Activated naive CD4-positive, alpha-beta T cell treated with anti-CD3 and anti-CD28 coated beads, Interleukin-2, amount 50 U/mL, for 72 hours (primary cell): ENCODE data around the gene TCTN2. TPM values are rescaled to one million over a fixed set of nuclear protein-coding genes. Genes with fewer than 3 reads are reported as not detected.

Experiments used
- ATAC-seq, 2 donors: fragments of 150-1000 bp; cut with Tn5 transposase; 2 replicates each; pipeline ENCODE4 v1.10.0; 2021; ENCODE audit warnings: mild to moderate bottlenecking in 2 of 2, moderate library complexity in 2 of 2
- DNase-seq, 2 donors: peaks; one replicate each; pipeline ENCODE4 v3.0.0; 2021 to 2022; ENCODE audit warnings: low spot score in 2 of 2
- H3K27ac Mint-ChIP-seq, 2 donors: one replicate each; pipeline ENCODE4 v1.8.0; 2022; ENCODE audit warnings: mild to moderate bottlenecking in 2 of 2, mixed read lengths in 2 of 2
- H3K36me3 Mint-ChIP-seq, 2 donors: one replicate each; pipeline ENCODE4 v1.8.0; 2022; ENCODE audit warnings: mixed read lengths in 2 of 2
- H3K9me3 Mint-ChIP-seq, 2 donors: one replicate each; pipeline ENCODE4 v1.8.0; 2022; ENCODE audit warnings: mixed read lengths in 2 of 2
- total RNA-seq, 2 donors: library from RNA; stranded (reverse); gene quantifications; one replicate each; pipeline ENCODE4 v1.2.3, GENCODE V29; 2022

TCTN2 gene
- total RNA-seq, 2 donors from 2014 or later = 4.3 to 6.6 TPM

- peak; percentile 46 to 58 for ATAC-seq
- Mint-ChIP-seq H3K9me3 (no peaks in the 10 kb centered on the region), H3K36me3 (peaks cover 15 to 26% of the 10 kb centered on the region in 2 donors), H3K27ac (peak overlapping the region; percentile 89 to 97)
- DNase-seq = no peak
Measured at GRCh38 chr12:123720141-123720814, 49.4 kb downstream of the TCTN2 start.

DNA sequence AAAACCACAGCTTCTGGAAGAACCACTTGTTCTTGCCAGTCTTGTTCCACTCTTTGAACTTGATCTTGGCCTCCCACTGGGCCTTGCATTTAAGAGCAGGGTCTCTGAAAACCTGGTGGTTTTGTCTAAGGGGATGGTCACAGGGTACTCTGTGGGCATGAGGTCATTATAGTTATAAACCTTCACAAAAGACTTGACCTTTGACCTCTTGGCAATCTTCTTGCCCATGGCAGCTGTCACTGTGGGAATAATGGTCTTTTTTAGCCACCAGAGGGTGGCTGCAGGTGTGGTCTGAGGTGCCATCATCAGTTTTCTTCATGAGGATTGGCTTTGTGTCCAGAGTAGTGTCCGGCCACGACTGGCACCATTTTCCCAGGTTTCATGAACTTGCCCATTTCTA is 50.3 kb downstream of the TCTN2 start:
- DNase-seq (no peak), ATAC-seq (no peak)
- peaks cover 18 to 26% of the 10 kb centered on the region in 2 donors for H3K36me3 Mint-ChIP-seq
- no peaks in the 10 kb centered on the region for H3K9me3 Mint-ChIP-seq
- H3K27ac Mint-ChIP-seq = peak overlapping the region; percentile 27 to 89

DNA sequence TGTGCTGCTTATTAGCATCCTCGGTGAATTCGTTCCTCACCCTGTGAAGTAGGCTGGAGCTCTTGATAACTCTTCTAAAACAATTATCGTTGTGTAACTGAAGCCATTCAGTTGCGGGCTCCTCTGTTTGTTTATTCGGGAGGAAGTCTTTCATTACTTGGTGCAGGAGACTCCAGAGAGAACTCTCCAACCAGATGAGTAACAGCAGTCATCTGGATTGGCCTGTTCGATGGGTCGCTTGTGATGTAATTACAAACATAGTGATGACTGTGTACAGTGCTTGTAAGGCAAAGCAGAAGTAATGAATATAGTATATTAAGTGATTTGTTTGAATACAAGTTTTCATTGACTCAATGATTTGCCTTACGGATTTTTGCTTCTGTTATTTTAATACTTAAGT is 52.1 kb downstream of the TCTN2 start:
- DNase-seq (no peak), ATAC-seq (no peak)
- Mint-ChIP-seq H3K27ac (peak overlapping the region in 1 of 2 donors; percentile 22), H3K9me3 (no peaks in the 10 kb centered on the region), H3K36me3 (peaks cover 22 to 32% of the 10 kb centered on the region in 2 donors)

DNA sequence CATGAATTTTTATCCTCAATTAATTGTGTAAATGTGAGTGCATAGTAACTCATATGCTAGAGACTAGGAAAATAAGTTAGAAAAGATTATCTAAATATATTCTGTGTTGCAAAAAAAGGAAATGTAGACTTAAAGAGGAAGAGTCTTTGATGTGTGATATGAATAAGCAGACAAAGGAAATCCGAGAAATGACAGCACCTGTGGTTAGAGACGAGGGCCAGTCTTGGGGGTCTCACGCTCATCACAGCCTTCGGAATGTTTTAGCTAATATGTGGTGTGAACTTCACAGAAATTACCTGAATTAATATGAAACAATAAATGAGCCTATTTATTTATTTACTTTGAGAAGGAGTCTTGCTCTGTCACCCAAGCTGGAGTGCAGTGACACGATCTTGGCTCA is 52.9 kb downstream of the TCTN2 start:
- ATAC-seq (peak; percentile 30 to 57), DNase-seq (no peak)
- H3K27ac Mint-ChIP-seq = peak overlapping the region; percentile 39 to 77
- peaks cover 28 to 39% of the 10 kb centered on the region in 2 donors for H3K36me3 Mint-ChIP-seq
- H3K9me3 Mint-ChIP-seq = no peaks in the 10 kb centered on the region

DNA sequence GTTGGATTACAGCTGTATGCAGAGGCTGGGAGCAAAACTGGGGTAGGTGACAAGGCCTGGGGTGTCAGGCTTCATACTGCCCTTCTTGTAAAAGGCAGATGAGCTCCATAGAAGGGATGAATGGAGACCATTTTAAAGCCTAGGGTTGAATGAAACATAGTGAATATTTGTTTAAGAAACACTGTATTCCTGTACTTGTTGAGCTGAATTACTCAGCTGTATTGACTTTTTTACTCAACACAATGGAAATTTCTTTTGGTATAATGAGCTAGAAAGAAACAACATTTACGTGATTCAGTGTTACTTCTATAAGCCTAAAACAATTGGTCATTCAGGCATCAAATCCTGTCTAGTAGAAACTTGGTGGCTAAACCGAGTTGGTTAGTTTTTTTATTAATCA is 55.3 kb downstream of the TCTN2 start:
- peak overlapping the region in 1 of 2 donors; percentile 91 for H3K27ac Mint-ChIP-seq
- peak; percentile 36 to 77 for ATAC-seq

GRCh38 chr12:123726962-123727361 is 56.0 kb downstream of the TCTN2 start:
- peak overlapping the region in 1 of 2 donors; percentile 37 for H3K27ac Mint-ChIP-seq
- DNase-seq (no peak), ATAC-seq (no peak)
- H3K36me3 Mint-ChIP-seq = peaks cover 31 to 42% of the 10 kb centered on the region in 2 donors
- H3K9me3 Mint-ChIP-seq = no peaks in the 10 kb centered on the region

More for the DNA sequence above, 55.3 kb downstream of the TCTN2 start:
- Mint-ChIP-seq H3K9me3 (no peaks in the 10 kb centered on the region), H3K36me3 (peaks cover 29 to 48% of the 10 kb centered on the region in 2 donors)
- no peak for DNase-seq

GRCh38 chr12:123727878-123728277 is 57.0 kb downstream of the TCTN2 start:
- DNase-seq (no peak), ATAC-seq (no peak)
- peaks cover 36 to 45% of the 10 kb centered on the region in 2 donors for H3K36me3 Mint-ChIP-seq
- no peaks in the 10 kb centered on the region for H3K9me3 Mint-ChIP-seq
- H3K27ac Mint-ChIP-seq = peak overlapping the region; percentile 37 to 65

DNA sequence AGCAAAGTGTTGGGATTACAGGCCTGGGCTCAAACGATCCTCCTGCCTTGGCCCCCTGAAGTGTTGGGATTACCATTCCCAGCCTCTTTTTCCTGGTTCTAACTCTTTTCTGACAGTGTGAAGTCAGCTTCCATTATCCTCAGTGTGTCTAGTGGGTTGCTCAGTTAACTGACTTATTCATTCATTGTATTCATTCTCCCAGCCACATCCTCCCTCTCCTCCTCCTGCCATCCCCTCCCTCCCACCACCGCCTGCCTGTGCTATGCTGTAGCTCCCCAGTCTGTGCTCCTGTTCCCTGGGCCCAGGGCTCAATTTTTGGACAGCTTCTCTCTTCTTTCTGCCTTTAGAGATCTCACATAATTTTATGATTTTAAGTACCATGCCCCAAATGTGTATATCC is 60.7 kb downstream of the TCTN2 start:
- peaks cover 48 to 58% of the 10 kb centered on the region in 2 donors for H3K36me3 Mint-ChIP-seq
- ATAC-seq = no peak
- DNase-seq = no peak
- H3K27ac Mint-ChIP-seq = peak overlapping the region; percentile 30 to 76
- H3K9me3 Mint-ChIP-seq = no peaks in the 10 kb centered on the region

- peaks cover 51 to 59% of the 10 kb centered on the region in 2 donors for H3K36me3 Mint-ChIP-seq
- H3K9me3 Mint-ChIP-seq = no peaks in the 10 kb centered on the region
- ATAC-seq (no peak), DNase-seq (no peak)
- peak overlapping the region; percentile 30 to 76 for H3K27ac Mint-ChIP-seq
Measured at GRCh38 chr12:123732251-123732650, 61.3 kb downstream of the TCTN2 start.

GRCh38 chr12:123733229-123733628 is 62.3 kb downstream of the TCTN2 start:
- peak overlapping the region; percentile 12 to 88 for H3K27ac Mint-ChIP-seq
- peak; percentile 59 to 73 for ATAC-seq
- no peaks in the 10 kb centered on the region for H3K9me3 Mint-ChIP-seq
- H3K36me3 Mint-ChIP-seq = peaks cover 50 to 57% of the 10 kb centered on the region in 2 donors
- no peak for DNase-seq

DNA sequence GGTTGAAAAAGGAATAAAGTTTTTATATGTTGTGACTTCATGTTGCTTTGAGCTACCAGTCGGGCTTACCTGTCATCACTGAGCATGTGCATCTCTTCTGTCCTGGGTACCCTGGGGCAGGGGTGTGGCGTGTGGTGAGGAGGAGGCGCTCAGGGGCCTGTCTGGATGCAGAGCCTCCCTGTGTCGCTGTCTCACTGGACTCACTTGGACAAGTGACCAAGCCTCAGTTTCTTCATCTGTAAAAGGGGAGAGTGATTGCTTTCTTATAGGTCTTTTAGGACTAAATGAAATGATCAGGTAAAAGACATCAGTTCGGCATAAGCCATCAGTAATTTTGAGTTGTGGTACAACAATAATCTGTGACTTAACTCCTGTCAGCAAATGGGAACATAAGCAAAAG is 63.4 kb downstream of the TCTN2 start:
- Mint-ChIP-seq H3K27ac (peak overlapping the region in 1 of 2 donors; percentile 70), H3K36me3 (peaks cover 44 to 51% of the 10 kb centered on the region in 2 donors), H3K9me3 (no peaks in the 10 kb centered on the region)
- ATAC-seq (no peak), DNase-seq (no peak)

- Mint-ChIP-seq H3K36me3 (peaks cover 35 to 60% of the 10 kb centered on the region in 2 donors), H3K27ac (peak overlapping the region; percentile 75 to 85), H3K9me3 (no peaks in the 10 kb centered on the region)
- no peak for DNase-seq
- peak in 1 of 2 donors; percentile 76 for ATAC-seq
Measured at GRCh38 chr12:123741937-123742572, 71.1 kb downstream of the TCTN2 start.

DNA sequence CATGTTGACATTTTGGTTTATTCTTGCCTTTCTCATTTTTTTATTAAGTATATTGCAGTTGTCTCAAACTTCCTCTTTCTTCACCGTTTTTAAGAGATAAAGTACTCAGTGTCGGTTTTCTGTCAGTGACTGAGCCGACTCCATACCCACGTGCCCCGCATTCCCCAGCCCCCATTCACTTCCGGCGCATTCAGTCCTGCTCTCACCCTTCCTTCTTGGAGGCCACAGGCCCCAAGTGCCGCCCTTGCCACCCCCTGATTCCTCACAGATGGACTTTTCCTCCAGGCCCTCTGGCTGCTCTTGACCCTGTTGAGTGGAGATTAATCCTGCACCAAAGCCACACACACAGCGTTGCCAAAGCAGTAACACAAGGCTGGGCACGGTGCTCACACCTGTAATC is 72.1 kb downstream of the TCTN2 start:
- DNase-seq (no peak), ATAC-seq (no peak)
- H3K27ac Mint-ChIP-seq = peak overlapping the region; percentile 85 to 91
- H3K36me3 Mint-ChIP-seq = peaks cover 34 to 60% of the 10 kb centered on the region in 2 donors
- no peaks in the 10 kb centered on the region for H3K9me3 Mint-ChIP-seq

GRCh38 chr12:123744836-123745235 is 73.9 kb downstream of the TCTN2 start:
- H3K9me3 Mint-ChIP-seq = no peaks in the 10 kb centered on the region
- peak overlapping the region in 1 of 2 donors; percentile 56 for H3K27ac Mint-ChIP-seq
- DNase-seq = no peak
- ATAC-seq = no peak
- peaks cover 36 to 54% of the 10 kb centered on the region in 2 donors for H3K36me3 Mint-ChIP-seq

DNA sequence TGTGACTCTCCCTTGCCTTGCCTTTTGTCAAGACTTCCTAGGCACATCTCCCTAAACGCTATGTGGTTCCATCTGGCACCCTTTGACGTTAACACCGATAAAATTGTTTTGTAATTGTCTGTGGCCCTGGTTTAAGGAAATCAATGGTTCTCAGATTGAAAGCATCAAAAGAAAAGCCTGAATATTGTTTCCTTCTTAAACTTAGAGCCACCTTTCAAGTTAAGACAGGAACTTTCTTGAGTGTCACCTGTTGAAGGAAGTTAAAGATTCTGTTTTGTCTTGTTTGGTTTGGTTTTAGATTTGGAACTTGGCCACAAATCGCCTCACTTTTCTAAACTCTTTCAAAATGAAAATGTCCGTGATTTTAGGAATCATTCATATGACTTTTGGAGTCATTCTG is 76.4 kb downstream of the TCTN2 start:
- ATAC-seq (no peak), DNase-seq (no peak)
- Mint-ChIP-seq H3K9me3 (no peaks in the 10 kb centered on the region), H3K36me3 (peaks cover 21 to 34% of the 10 kb centered on the region in 2 donors), H3K27ac (peak overlapping the region in 1 of 2 donors; percentile 93)

DNA sequence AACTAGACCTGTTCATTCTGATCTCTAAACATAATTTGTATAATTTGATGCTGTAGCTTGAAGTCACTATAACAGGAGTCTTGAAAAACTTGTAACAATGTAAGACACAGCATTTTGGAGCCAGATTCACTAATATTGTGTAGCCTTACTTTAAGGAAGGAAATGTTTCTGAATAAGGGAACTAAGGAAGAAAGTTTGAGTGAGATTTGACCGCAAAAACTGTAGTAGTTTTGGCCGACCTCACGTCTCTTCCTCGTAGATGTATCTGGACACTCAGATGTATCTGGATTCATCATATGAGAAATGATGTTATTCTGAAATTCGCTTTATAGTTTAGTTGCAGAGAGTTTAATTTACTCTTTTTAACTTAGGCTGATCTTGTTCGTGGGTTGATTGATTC is 77.2 kb downstream of the TCTN2 start:
- no peak for DNase-seq
- Mint-ChIP-seq H3K36me3 (peaks cover 18 to 30% of the 10 kb centered on the region in 2 donors), H3K9me3 (no peaks in the 10 kb centered on the region), H3K27ac (peak overlapping the region in 1 of 2 donors; percentile 9)
- no peak for ATAC-seq

DNA sequence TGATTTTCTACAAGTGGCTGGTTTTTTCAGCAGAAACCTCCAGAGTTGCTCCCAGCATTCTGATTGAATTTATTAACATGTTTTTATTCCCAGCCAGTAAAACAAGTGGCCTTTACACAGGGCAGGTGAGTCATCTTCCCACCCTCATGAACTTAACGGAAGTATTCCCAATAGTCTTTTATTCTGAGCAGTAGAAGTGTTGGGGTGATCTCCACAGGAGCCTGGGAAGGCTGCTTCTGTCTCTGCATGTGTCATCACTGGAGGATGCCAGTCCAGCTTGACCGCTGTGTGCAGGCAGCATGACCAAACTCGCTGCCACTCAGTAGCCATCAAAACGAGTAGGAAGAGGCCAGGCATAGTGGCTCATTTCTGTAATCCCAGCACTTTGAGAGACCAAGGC is 77.7 kb downstream of the TCTN2 start:
- no peaks in the 10 kb centered on the region for H3K9me3 Mint-ChIP-seq
- ATAC-seq (no peak), DNase-seq (no peak)
- H3K27ac Mint-ChIP-seq = peak overlapping the region in 1 of 2 donors; percentile 9
- peaks cover 16 to 25% of the 10 kb centered on the region in 2 donors for H3K36me3 Mint-ChIP-seq
